Stimulated activated CD8-positive, alpha-beta memory T cell treated with anti-CD3 and anti-CD28 coated beads, Interleukin-4, amount 100 ng/mL, for 24 hours (primary cell): Measurements from ENCODE around the gene PAMR1.
A peak's percentile ranks its signal among the peaks of the same experiment; 100 is the strongest.

Source experiments
- DNase-seq: peaks from one replicate; pipeline ENCODE4 v3.0.0-alpha.2; 2020; ENCODE audit warnings: low read depth

PAMR1 gene

GRCh38 chr11:35398881-35399280 lies 126.5 kb downstream of the PAMR1 start:
- no peak for DNase-seq

- no peak for DNase-seq
Observed at GRCh38 chr11:35394941-35395340, 130.5 kb downstream of the PAMR1 start.

DNA sequence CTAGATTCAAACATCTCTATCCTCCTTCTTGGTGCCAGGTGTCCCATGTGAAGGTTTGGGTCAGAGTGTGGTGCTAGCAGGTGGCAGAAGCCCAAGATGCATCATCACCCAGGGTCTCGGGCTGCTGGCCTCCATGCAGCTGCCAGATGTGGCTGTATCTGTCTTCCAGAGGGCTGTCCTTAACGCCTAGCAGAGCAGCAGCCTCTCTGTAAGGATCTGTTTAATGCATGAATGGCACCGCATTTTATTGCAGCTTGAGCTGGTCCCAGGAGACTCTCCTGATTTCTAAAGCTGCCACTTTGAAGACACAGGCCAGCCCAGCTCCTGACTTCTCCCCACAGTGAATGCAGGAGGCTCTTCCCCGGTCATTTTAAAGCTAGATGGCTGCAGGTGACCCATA lies 132.3 kb downstream of the PAMR1 start:
- DNase-seq = no peak

DNA sequence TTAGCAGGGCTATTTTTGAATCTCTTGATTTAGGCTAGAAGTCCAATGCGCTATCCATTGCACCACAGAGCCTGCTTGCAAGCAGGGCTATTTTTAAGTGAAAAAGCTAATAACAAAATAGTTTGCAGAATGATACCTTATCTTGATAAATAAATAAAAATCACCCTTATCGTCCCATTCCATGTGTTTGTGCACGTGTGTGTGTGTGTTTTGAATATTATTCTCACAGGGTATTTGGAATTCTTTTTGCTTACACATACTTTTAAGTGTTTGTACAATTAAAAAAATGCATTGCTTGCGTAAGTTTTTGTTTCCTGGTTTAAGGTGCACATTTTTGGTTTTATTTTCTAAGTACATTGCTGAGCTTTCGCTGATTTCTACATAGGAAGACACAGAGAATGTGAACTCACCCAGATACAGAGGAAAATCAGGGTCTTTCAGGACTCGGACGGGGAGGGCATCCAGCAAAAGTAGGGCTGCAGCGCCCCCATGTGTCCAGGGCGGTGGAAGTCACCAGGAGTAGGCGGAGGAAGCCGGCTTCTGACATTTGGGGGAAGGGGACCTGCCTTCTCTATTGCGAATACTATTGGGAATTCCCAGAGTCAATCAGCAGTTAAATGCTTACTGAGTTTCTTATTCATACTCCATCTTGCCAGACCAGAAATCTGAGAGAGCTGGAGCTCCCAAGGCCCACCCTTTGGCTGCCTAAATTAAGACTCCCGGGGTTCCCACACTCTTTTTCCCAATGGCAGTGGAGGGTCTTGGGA lies 133.3 kb downstream of the PAMR1 start:
- peak; percentile 80 for DNase-seq

DNA sequence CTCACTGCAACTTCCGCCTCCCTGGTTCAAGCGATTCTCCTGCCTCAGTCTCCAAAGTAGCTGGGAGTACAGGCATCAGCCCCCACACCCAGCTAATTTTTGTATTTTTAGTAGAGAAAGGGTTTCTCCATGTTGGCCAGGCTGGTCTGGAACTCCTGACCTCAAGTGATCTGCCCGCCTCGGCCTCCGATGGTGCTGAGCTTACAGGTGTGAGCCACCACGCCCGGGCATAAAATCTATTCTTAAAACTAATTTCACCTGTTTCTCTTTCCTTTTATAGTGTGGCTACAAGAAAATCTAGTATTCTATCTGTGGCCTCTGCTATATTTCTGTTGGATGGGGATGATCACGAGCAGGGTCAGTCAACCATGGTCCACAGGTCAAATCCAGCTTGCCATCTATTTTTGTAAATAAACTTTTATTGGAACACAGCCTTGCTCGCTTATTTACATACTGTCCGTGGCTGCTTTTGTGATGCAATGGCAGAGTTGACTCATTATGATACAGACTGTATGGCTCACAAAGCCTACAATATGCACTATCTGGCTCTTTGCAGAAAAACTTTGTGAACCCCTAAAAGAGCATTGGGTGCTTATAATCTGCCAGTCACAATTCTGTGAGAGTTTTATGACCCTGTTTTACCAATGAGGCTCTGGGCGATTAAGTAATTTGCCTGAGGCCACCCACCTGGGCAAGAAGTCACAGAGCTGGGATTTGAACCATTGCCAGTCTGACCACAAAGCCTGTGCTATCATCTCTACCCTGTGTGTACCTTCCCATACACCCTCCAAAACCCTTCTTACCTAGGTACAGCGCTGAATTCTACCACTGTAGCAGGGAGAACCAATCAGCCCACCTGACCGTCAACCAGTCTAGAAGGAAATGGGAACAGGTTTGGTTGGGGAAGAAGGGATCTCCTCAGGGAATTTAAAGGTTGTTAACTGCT lies 134.4 kb downstream of the PAMR1 start:
- DNase-seq = no peak

DNA sequence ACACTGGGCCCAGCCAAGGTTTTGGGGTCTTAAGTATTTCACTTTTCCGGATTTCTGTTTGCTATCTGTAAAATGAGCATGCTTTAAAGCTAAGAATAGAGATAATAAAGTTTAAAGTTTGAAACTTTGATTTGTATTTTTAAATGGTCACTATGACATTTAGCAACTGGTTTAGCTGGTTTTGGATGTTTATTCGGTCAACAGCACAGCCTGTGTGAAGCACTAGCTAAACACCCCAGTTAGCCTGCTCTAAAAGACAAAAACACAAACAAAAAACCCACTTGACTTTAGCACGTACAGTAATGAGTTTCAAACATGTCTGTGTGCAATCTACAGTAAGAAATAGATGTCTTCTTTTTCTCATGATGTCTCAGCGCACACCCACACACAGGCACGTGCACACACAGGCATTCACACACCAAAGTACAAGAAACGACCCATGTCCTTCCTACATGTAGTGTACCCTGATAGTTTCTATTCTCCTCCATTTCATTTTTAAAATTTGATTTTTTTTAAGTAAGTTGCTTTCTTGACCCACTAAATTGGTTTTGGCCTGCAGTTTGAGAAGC lies 135.4 kb downstream of the PAMR1 start:
- DNase-seq = no peak

GRCh38 chr11:35389112-35389511 lies 136.3 kb downstream of the PAMR1 start:
- DNase-seq = no peak

DNA sequence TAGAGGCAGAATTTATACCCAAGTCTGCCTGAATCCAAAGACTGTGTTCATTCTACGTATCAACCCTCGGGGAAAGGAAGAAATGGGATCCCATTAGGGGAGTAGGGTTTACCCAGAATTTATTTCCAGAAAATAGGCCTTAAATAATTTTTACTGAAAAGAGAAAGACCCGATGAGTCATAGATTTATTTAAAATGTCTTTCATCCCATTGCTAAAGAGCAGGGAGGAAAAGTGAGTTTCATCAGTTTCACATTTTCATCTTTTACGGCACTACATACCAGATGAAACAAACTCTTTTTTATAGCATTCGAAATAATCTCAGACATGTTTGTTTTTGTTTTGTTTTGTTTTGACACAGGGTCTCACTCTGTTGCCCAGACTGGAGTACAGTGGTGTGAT lies 137.4 kb downstream of the PAMR1 start:
- no peak for DNase-seq

DNA sequence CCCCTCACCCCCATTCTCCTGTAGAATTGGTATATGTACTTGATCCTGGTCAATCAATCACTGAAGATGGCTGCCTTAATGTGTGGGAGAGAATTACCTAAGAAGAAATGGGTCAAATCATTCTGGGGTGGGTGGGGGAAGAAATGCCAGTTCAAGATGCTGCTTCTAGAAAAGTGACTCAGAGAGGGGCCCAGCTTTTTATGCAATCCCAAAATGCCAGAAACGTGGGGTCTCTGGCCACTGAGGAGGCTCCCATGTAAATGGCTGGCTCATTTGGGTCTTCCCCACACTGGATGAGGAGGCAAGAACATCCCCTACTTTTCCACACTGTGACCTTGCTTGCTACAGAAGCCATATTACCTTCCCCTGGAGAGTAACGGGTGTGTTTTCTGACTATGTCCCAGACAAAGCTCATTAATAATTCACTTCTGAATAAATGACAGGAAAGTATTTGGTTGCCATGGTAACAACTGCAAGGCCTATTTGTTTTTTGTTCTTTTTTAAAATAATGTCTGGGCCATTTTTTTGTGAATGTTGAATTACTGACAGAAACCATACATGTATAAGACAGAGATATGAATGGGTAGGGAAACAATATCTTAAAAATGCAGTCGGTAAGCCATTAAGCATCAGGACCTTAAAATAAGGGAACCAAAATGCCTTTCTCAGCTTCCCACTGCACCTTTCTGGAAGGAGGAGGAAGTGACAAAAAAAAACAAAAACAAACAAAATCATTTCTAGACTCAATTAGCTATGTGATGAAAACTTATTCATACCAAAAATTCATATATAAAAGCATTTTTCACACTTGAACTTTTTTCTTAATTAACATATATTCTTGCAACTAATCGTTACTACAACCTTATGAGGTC lies 138.1 kb downstream of the PAMR1 start:
- no peak for DNase-seq

DNA sequence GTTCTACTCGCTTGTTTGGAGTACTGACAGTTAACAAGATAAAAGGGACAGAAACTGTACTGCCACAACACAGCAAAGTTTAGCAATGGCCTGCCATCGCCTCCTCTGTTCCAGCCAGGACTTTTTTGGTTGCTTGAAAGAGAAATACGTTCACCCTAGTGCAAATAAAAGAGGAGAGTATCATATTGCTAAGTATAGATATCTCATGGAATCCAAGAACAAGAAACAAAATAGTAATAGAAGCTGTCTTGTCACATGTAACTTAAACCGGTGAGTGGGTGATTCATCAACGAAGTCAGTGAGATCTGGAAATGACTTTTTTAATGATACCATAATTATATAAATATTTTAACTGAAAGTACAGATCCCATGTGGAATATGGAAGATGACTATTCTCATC lies 141.5 kb downstream of the PAMR1 start:
- no peak for DNase-seq
